HG03460 (cell line): Measurements from ENCODE around the gene ACSM2B.
"Not testable (repeated sequence)": the region's sequence is repeated elsewhere in the genome, so short reads cannot be mapped to it uniquely, and the experiment has no call there.

ENCODE experiments used
- ATAC-seq: cut with Tn5 transposase; IDR thresholded peaks from one replicate; pipeline ENCODE4 v1.9.1; 2021; ENCODE audit not compliant: unreplicated experiment

Gene ACSM2B, protein sequence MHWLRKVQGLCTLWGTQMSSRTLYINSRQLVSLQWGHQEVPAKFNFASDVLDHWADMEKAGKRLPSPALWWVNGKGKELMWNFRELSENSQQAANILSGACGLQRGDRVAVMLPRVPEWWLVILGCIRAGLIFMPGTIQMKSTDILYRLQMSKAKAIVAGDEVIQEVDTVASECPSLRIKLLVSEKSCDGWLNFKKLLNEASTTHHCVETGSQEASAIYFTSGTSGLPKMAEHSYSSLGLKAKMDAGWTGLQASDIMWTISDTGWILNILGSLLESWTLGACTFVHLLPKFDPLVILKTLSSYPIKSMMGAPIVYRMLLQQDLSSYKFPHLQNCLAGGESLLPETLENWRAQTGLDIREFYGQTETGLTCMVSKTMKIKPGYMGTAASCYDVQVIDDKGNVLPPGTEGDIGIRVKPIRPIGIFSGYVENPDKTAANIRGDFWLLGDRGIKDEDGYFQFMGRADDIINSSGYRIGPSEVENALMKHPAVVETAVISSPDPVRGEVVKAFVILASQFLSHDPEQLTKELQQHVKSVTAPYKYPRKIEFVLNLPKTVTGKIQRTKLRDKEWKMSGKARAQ

DNA sequence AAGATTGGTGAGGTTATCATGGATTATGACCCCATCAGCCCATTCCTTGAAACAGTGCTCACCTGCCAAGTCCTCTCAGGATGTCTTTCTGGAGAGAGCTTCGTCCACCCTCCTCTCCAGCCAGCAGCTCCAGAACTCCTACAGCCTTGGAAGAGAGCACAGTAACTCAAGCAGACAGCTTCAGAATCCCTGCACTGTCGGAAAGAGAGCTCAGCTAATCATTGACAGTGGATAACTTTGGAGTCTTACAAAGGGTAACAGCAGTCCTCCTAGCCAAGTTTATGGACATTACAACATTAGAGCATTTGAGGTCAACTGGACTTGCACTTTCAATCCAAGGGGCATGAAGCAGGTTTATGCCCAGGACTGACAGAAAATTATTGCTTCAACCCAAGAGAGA is at the start of gene ACSM2B:
Gene ACSM2B, minus strand, starts transcription at position 223 of the 400 bp plus-strand sequence. CDS start 11,522 bp downstream, outside the sequence.
- ATAC-seq = not testable (repeated sequence)

DNA sequence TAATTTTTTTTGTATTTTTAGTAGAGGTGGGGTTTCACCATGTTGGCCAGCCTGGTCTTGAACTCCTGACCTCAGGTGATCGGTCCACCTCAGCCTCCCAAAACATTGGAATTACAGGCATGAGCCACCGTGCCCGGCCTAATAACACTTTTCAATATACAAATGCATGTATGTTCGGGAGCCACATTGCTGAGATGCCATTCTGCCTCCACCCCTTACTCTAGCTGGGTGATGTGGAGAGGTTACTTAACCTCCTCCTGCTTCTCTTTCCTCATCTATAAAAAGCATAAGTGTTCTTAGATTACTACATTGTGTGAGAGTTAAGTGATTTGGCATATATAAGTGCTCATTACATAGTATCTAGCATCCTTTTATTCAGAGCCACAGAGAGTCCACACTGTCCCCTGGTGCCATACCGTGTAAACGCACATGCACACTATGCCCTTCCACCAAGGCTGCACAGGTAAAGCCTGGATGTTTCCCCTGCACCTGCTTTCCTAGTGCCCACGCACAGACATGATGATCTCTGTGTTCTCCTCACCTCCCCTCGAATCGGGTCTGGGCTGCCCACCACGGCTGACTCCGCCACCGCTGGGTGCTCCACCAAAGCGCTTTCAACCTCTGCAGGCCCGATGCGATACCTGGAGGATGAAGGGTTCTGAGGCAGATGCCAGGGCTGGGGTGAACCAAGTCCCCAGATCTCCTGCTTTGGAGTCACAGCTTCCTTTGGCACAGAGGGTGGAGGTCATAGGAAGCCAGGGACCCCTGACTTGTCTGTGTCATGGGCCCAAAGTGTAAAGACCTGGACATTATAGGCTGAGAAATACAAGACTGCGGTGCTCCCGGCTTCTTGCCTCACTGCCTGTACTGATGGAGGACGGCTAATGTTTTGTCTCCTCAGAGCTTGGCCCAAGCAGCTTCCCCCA is 49.0 kb upstream of the ACSM2B start:
- ATAC-seq = no peak

DNA sequence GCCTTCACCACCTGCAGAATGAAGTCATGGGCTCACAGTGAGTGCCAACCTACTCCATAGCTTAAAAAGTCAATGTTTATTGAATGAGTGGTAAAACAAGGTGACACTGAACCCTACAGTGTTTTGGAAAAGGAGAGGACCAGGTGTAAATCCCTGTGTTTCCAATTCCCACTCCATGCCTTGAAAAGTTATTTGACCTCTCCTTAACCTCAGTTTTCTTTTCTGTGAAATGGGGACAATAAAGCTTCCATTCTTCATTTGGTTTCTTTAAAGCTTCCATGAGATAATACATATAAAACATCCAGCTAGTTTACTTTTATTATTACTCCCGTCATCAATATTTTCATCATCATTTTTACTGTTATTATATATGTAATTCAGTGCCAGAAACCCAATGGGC is 48.0 kb upstream of the ACSM2B start:
- ATAC-seq = no peak

DNA sequence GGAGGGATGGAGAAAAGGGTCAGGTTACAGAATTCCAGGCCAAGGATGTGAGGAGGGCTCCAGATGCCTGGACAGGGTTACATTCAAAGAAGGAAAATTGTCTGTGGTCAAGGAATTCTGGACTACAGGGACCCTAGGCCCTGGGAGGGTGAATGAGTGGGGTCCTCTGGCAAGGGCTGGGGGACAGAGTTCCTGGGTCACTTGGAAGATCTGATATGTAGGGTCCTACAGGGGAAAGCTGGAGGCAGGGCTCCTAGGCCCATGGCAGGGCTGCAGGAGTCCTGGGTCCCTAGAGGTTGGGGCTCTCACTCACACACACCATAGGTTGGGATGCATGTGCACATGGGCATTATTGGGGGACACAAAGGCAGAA is 46.3 kb upstream of the ACSM2B start:
- ATAC-seq = no peak

DNA sequence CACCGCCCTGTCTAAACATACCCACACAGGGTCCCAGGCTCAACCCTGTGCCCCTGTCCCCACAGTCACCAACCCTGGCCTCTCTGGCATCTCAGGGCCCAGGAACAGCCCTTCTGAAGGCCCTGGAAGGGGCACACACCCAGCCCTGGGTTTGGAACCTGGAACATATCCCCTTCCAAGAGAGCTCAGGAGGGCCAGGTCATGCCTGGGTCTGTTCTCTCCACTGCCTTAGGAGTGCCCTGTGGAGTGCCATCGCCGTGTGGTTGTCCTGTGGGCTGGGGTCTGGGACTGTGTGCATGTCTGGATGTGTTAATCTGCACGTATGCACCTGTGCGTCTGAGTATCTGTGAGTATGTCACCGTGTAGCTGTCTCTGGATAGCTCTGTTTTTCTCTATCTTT is 45.2 kb upstream of the ACSM2B start:
- ATAC-seq = no peak

DNA sequence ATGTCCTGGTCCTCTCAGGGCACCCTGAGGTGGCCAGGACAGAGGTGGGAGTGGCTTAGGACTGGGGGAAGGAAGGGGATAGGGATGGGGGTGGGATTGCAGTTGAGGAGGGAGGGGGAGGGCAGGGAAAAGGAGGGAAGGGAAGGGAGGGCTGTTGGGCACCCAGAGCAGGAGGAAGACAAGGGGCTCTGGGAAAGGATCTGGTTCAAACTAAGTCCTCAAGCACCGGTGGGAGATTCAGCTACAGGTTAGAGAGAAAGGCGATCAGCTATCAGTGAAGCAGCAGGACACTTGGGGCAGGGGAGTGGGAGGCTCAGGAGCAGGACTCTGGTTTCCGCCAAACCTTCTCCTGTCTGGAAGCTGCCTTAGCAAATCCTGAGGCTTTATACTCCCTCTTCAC is 44.6 kb upstream of the ACSM2B start:
- no peak for ATAC-seq

DNA sequence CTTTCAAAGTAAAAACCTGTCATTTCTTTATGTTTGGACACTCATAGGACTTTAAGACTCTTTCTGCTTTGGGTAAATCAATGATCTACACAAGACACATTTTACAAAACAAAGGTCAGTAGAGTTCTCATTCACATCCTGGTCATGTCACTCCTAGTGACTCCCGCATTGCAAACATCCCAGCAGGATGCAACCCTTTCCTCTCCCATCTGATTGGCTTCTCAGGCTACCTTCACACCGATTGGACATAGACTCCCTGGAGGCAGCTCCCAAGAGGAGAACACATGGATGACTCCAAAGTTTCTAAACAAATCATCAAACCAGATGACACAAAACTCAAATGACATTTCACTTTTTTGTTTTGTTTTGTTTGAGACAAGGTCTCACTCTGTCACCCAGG is 43.8 kb upstream of the ACSM2B start:
- no peak for ATAC-seq

DNA sequence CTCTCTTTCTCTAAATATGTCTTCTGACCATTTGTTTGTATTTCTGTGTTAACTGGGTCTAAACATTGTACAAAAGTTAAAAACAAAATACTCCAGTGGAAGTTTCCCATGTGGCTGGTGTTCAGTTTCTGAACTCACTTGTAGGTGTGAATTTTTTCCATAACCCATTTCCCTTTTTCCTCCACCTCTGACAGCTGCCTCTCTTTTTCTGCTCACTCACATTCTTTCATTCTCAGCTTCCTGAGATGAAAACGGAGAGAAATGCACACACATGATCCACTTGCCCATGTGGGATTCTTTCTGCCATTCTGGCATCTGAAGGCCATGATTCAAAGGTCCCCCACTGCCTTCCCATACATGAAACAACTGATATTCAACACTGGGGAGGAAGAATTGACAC is 41.1 kb upstream of the ACSM2B start:
- ATAC-seq = no peak

DNA sequence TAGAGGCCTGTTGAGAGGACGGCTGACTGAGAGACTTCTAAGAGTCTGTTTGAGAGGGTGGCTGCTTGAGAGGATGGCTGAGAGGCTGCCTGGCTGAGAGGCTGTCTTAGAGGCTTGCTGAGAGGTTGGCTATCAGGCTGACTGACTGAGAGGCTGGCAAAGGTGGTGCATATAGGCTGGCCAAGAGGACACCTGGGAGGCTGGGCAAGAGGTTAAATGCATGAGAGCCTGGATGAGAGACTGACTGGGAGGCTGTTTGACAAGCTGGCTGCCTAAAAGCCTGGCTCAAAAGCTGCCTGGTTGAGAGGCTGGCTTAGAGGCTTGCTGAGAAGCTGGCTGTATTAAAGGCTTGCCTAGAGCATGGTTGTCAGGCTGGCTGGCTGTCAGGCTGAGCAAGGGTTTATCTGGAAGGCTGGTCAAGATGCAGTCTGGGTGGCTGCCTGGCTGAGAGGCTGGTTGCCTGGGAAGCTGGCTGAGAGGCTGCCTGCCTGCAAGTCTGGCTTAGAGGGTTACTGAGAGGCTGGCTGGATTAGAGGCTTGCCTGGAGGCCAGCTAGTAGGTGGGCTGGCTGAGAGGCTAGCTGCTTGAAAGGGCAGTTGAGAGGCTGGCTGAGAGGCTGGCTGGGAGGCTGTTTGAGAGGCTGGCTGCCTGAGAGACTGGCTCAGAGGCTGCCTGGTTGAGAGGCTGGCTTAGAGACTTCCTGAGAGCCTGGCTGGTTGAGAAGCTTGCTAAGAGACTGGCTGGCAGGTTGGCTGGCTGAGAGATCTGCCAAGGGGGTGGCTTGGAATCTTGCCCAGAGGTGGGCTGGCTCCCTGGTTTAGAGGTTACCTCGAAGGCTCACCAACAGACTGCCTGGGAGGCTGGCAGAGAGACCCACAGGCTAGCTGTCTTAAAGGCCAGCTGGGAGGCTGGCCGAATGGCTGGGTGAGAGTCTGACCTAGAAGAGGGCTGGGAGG is 38.3 kb upstream of the ACSM2B start:
- no peak for ATAC-seq

DNA sequence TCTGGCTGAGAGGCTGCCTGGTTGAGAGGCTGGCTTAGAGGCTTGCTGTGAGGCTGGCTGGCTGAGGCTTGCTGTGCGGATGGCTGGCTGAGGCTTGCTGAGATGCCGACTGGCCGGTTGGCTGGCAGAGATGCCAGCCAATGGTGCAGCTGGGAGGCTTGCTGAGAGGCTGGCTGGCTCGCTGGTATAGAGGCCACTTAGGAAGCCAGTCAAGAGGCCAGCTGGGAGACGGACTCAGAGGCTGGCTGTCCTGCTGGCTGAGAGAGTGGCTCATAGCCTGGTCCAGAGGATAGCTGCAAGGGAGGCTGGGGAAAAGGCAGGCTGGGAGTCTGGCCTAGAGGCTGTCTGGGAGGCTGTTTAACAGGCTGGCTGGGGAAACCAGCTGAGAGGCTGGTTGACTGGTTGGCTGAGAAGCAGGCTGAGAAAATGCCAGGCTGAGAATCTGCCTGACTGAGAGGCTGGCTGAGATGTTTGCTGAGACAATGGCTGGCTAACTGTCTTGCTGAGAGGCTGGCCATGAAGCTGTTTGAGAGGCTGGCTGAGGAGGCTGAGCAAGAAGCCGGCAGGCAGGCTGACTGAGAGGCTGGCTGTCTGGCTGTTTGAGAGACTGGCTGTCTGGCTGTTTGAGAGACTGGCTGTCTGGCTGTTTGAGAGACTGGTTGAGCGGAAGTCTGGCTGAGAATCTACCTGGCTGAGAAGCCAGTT is 37.5 kb upstream of the ACSM2B start:
- no peak for ATAC-seq

DNA sequence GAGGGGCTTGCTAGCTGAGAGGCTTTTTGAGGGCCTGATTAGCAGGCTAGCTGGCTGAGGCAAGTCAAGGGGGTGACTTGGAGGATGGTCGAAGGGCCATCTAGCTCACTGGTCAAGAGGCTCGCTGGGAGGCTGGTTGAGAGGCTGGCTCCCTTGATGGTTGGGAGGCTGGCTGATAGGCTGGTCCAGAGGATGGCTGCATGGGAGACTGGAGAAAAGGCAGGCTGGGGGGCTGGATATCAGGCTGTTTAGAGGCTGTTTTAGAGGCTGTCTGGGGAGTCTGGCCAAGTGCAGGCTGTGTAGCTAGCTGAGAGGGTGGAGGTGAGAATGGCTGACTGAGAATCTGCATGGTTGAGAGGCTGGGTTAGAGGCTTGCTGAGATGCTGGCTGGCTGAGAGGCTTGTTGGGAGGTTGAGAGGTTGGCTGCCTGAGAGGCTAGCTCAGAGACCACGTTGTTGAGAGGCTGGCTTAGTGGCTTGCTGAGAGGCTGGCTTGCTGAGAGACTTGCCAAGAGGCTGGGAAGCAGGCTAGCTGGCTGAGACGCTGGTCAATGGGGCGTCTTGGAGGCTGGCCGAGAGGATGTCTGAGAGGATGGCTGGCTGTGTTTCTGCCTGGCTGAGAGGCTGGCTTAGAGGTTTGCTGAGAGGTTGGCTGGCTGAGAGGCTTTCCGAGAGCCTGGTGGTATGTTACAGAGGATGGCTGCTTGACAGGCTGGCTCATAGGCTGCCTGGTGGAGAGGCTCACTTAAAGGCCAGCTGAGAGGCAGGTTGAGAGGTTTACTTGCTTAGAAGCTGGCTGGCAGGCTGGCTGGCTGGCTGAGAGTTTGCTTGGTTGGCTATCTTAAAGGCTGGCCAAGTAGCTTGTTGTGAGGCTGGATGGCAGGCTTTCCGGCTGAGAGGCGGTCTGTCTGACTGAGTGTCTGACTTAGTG is 36.6 kb upstream of the ACSM2B start:
- ATAC-seq = no peak

DNA sequence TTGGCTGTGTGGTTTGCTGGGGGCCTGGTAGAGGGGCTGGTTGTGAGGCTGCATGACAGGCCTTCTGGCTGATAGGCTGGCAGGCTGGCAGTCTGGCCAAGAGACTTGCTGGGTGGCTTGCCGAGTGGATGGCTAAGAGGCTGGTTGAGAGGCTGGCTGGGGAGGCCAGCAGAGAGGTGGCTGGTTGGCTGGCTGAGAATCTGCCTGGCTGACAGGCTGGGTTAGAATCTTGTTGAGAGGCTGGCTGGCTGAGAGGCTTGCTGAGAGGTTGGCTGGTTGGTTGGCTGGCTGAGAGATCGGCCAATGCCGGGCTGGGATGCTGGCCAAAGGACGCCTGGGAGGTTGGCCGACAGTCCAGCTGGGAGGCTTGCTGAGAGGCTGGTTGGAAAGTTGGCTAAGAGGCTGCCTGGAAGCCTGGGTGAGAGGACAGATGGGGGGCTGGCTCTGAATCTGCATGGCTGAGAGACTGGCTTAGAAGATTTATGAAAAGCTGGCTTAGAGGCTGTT is 35.9 kb upstream of the ACSM2B start:
- ATAC-seq = no peak

DNA sequence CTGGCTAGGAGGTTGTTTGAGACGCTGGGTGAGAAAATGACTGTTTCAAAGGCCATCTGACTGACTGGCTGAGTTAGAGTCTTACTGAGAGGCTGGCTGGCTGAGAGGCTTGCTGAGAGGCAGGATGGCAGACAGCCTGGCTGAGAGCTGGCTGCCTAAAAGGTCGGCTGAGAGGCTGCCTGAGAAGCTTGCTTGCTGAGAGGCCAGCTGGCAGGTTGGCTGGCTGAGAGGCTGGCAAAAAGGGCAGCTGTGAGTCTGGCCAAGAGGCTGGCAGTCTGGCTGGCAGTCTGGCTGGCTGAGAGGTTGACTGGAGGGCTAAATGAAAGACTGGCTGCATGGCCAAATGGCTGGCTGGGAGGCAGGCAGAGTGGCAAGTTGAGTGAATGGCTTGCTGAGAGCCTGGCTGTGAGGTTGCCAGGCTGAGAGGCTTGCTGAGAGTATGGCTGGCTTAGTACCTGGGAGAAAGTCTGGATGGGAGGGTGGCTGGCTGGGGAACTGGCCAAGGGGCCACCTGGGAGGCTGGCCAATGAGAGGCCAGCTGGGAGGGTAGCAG is 35.3 kb upstream of the ACSM2B start:
- no peak for ATAC-seq

DNA sequence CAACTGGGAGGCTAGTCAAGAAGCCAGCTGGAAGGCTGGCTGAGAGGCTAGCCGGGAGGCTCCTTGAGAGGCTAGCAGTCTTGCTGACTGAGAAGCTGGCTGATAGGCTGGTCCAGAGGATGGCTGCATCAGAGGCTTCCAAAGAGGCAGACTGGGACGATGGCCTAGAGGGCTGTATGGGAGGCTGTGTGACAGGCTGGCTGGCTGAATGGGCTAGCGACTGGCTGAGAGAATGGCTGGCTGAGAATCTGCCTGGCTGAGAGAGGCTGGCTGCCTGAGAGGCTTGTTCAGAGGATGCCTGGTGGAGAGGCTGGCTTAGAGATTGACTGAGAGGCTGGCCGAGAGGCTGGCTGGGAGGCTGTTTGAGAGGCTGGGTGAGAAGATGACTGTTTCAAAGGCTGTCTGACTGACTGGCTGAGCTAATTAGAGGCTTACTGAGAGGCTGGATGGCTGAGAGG is 34.8 kb upstream of the ACSM2B start:
- no peak for ATAC-seq

DNA sequence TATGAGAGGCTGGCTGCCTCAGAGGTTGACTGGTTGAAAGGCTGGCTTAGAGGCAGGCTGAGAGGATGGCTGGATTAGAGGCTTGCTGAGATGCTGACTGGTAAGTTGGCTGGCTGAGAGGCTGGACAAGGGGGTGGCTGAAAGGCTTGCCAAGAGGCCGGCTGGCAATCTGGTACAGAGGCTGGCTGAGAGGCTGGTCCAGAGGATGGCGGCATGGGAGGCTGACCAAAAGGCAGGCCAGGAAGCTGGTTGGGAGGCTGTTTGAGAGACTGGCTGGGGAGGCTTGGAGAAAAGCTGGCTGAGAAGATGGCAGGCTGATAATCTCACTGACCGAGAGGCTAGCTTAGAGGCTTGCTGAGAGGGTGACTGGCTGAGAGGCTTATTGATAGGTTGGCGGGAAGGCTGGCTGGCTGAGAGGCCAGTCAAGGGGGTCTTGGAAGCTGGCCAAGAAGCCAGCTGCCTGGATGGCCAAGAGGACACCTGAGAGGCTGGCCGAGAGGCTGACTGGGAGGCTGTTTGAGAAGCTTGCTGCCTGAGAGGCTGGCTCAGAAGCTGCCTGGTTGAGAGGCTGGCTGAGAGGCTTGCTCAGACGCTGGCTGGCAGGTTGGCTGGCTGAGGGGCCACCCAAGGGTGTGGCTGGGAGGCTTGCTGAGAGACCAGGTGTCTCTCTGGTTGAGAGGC is 34.2 kb upstream of the ACSM2B start:
- ATAC-seq = no peak

DNA sequence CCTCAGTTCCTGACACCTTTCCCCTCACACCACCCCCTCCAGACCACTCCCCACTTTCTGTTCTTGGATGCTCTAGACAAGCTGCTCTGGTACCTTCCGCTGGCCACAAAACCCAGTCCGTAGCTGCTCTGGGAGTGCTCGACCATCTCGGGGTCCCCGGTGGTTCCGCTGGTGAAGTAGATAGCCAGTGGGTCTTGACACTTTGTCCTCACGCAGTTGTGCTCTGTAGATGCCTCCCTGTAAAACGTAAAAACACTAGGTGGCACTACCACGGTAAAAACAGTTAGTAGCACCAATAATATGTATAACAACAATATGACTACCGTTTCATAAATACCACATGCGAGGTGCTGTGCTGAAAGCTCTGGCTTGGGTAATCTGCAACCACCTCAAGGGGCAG is 26.0 kb upstream of the ACSM2B start:
- not testable (repeated sequence) for ATAC-seq

DNA sequence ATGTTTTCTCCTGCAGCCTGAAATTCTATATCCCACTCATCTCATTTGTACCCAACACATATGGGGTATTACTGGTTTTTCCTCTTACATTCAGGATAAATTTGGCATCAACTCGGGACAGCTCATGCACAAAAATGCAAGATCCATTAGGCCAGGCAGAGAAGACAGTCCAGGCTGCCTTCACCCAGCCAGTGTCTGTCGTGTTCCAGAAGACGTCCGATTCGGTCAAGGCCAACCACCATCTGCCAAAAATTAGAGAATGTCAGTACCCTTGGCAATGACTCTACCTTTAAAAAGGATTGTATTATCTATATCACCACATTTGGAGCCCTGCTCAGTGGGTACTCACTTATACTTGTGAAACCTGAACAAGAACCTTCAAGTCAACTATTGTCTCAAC is 23.3 kb upstream of the ACSM2B start:
- not testable (repeated sequence) for ATAC-seq
